ENCODE results near the gene FGD4.

GRCh38 chr12:32693036-32693435 lies 293.7 kb downstream of the FGD4 start:
- TF ChIP-seq ARNT (IDR thresholded peaks at IDR 0.05): no peak
- TF ChIP-seq, protein P1, sequence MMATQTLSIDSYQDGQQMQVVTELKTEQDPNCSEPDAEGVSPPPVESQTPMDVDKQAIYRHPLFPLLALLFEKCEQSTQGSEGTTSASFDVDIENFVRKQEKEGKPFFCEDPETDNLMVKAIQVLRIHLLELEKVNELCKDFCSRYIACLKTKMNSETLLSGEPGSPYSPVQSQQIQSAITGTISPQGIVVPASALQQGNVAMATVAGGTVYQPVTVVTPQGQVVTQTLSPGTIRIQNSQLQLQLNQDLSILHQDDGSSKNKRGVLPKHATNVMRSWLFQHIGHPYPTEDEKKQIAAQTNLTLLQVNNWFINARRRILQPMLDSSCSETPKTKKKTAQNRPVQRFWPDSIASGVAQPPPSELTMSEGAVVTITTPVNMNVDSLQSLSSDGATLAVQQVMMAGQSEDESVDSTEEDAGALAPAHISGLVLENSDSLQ (IDR thresholded peaks at IDR 0.05): no peak

All from HEK293T (cell line).